Retinal pigment epithelial cell (primary cell): ENCODE results near the gene KRT79.

Source experiments
- DNase-seq: peaks from one replicate; pipeline ENCODE4 v3.0.0-alpha.2; 2010; ENCODE audit warnings: low read depth
- H3K4me3 ChIP-seq: 2 replicates; pipeline ENCODE4 v1.5.1; 2011; ENCODE audit warnings: mild to moderate bottlenecking, low read length, control low read depth, moderate library complexity
- CTCF ChIP-seq: conservative IDR thresholded peaks from 2 replicates; pipeline ENCODE4 v1.5.1; 2011; ENCODE audit warnings: low read depth, low read length, control low read depth, inconsistent platforms

KRT79 gene

GRCh38 chr12:52792185-52793029 lies 41.7 kb downstream of the KRT79 start:
- TF ChIP-seq CTCF, result no peak
- no peak overlapping the region for H3K4me3 ChIP-seq
- DNase-seq, result no peak

- no peak for TF ChIP-seq CTCF
- no peak for DNase-seq
These were observed 42.6 kb downstream of the KRT79 start for GRCh38 chr12:52791271-52792184.

GRCh38 chr12:52790427-52791270 lies 43.5 kb downstream of the KRT79 start:
- no peak for DNase-seq
- no peak for TF ChIP-seq CTCF
- no peak overlapping the region for H3K4me3 ChIP-seq

More at GRCh38 chr12:52791271-52792184, 42.6 kb downstream of the KRT79 start:
- H3K4me3 ChIP-seq, result no peak overlapping the region

- DNase-seq, result no peak
- TF ChIP-seq CTCF, result no peak
These were observed 44.3 kb downstream of the KRT79 start for GRCh38 chr12:52789637-52790426.

GRCh38 chr12:52788876-52789636 lies 45.1 kb downstream of the KRT79 start:
- no peak overlapping the region for H3K4me3 ChIP-seq
- no peak for TF ChIP-seq CTCF
- no peak for DNase-seq

More at GRCh38 chr12:52789637-52790426, 44.3 kb downstream of the KRT79 start:
- no peak overlapping the region for H3K4me3 ChIP-seq
